Neural cell (in vitro differentiated cells): Measurements from ENCODE around the gene PLEKHA7. TPM values are rescaled to one million over a fixed set of nuclear protein-coding genes. Genes with fewer than 3 reads are reported as not detected.
"Not testable (repeated sequence)": the region's sequence is repeated elsewhere in the genome, so short reads cannot be mapped to it uniquely, and the experiment has no call there.

Source experiments
- H2AFZ ChIP-seq: fragments of 200-600, 300-800 bp; sonication (generic), shearing (Covaris generic); 2 replicates; pipeline ENCODE4 v1.6.0; 2014; ENCODE audit warnings: low read depth, mild to moderate bottlenecking, antibody characterized with exemption, low read length, moderate library complexity
- H3F3A ChIP-seq: fragments of 200-600 bp; shearing (Covaris generic); 2 replicates; pipeline ENCODE4 v1.6.1; 2016; ENCODE audit warnings: mild to moderate bottlenecking, moderate library complexity, mixed read lengths, antibody characterized with exemption, low read length; ENCODE audit not compliant: insufficient read depth, poor library complexity, severe bottlenecking
- H3K27ac ChIP-seq: fragments of 200-600, 300-800 bp; sonication (generic), shearing (Covaris generic); 2 replicates; pipeline ENCODE4 v1.5.1; 2014; ENCODE audit warnings: mild to moderate bottlenecking, low read length, moderate library complexity
- H3K27me3 ChIP-seq: fragments of 300-800, 200-600 bp; sonication (generic), shearing (Covaris generic); 2 replicates; pipeline ENCODE4 v1.6.0; 2014; ENCODE audit warnings: mild to moderate bottlenecking, low read depth, low read length, moderate library complexity; ENCODE audit not compliant: insufficient read depth
- H3K36me3 ChIP-seq: fragments of 300-800, 200-600 bp; sonication (generic), shearing (Covaris generic); 2 replicates; pipeline ENCODE4 v1.5.1; 2014; ENCODE audit warnings: mild to moderate bottlenecking, antibody characterized with exemption, low read length, moderate library complexity; ENCODE audit not compliant: insufficient read depth
- H3K4me2 ChIP-seq: fragments of 300-800, 200-600 bp; sonication (generic), shearing (Covaris generic); 2 replicates; pipeline ENCODE4 v1.6.0; 2014; ENCODE audit warnings: mild to moderate bottlenecking, low read length
- H3K4me3 ChIP-seq: fragments of 300-800, 200-600 bp; sonication (generic), shearing (Covaris generic); 2 replicates; pipeline ENCODE4 v1.5.1; 2014; ENCODE audit warnings: mild to moderate bottlenecking, low read length, moderate library complexity
- H3K79me2 ChIP-seq: fragments of 200-600 bp; shearing (Covaris generic); replicated peaks from 2 replicates; pipeline ENCODE4 v1.6.0; 2014; ENCODE audit warnings: mild to moderate bottlenecking, low read length, moderate library complexity; ENCODE audit not compliant: insufficient read depth
- H3K9ac ChIP-seq: fragments of 300-800, 200-600 bp; sonication (generic), shearing (Covaris generic); 2 replicates; pipeline ENCODE4 v1.6.1; 2016; ENCODE audit warnings: mild to moderate bottlenecking, low read length, mixed read lengths
- H3K9me2 ChIP-seq: fragments of 200-600 bp; shearing (Covaris generic); 2 replicates; pipeline ENCODE4 v1.6.1; 2016; ENCODE audit warnings: mild to moderate bottlenecking, low read length, mixed read lengths; ENCODE audit not compliant: insufficient read depth
- H3K9me3 ChIP-seq: fragments of 200-600, 300-800 bp; sonication (generic), shearing (Covaris generic); 2 replicates; pipeline ENCODE4 v1.6.1; 2016; ENCODE audit warnings: mild to moderate bottlenecking, mixed run types, low read length, moderate library complexity, mixed read lengths
- H4K20me1 ChIP-seq: fragments of 200-600 bp; shearing (Covaris generic); 2 replicates; pipeline ENCODE4 v1.6.1; 2016; ENCODE audit warnings: mild to moderate bottlenecking, mixed run types; ENCODE audit not compliant: insufficient read depth
- EP300 ChIP-seq: fragments of 450-650 bp; conservative IDR thresholded peaks from 2 replicates; pipeline ENCODE4 v1.6.1; 2014; ENCODE audit warnings: antibody characterized with exemption, mild to moderate bottlenecking, moderate library complexity; ENCODE audit not compliant: poor library complexity, severe bottlenecking
- EZH2 ChIP-seq: fragments of 200-600, 300-800 bp; shearing (Covaris generic), sonication (generic); IDR thresholded peaks from 2 replicates; pipeline ENCODE4 v1.6.1; 2014; ENCODE audit warnings: antibody characterized with exemption, low read length, borderline replicate concordance, mild to moderate bottlenecking; ENCODE audit not compliant: insufficient read depth, poor library complexity, severe bottlenecking
- MXI1 ChIP-seq: fragments of 450-650 bp; conservative IDR thresholded peaks from 2 replicates; pipeline ENCODE4 v1.6.1; 2014; ENCODE audit warnings: antibody characterized with exemption, mild to moderate bottlenecking; ENCODE audit not compliant: poor library complexity, severe bottlenecking
- POLR2AphosphoS5 ChIP-seq: IDR thresholded peaks from 2 replicates; pipeline ENCODE4 v1.6.1; 2012
- RAD21 ChIP-seq: fragments of 450-650 bp; conservative IDR thresholded peaks from 2 replicates; pipeline ENCODE4 v1.6.1; 2014; ENCODE audit warnings: antibody characterized with exemption, mild to moderate bottlenecking, moderate library complexity
- SMC3 ChIP-seq: fragments of 450-650 bp; conservative IDR thresholded peaks from 2 replicates; pipeline ENCODE4 v1.6.1; 2014; ENCODE audit warnings: antibody characterized with exemption, mild to moderate bottlenecking, moderate library complexity; ENCODE audit not compliant: poor library complexity
- TAF1 ChIP-seq: IDR thresholded peaks from 2 replicates; pipeline ENCODE4 v1.6.1; 2012; ENCODE audit warnings: low read depth
- polyA plus RNA-seq: library from polyadenylated mRNA; depleted of rRNA; stranded (reverse); fragments of >200 nt; gene quantifications from 2 replicates; pipeline ENCODE4 v1.2.3, GENCODE V29; 2014
- TF ChIP-seq, protein P1 (sequence below): fragments of 450-650 bp; IDR thresholded peaks from 2 replicates; pipeline ENCODE4 v1.5.1; 2014; ENCODE audit warnings: antibody characterized with exemption, mild to moderate bottlenecking, moderate library complexity; ENCODE audit not compliant: poor library complexity, severe bottlenecking
- TF ChIP-seq, protein P2 (sequence below): IDR thresholded peaks from 2 replicates; pipeline ENCODE4 v1.6.1; 2012; ENCODE audit warnings: borderline replicate concordance

The PLEKHA7 gene
- polyA plus RNA-seq, 1 donor from 2014 or later = 45.7 TPM

DNA sequence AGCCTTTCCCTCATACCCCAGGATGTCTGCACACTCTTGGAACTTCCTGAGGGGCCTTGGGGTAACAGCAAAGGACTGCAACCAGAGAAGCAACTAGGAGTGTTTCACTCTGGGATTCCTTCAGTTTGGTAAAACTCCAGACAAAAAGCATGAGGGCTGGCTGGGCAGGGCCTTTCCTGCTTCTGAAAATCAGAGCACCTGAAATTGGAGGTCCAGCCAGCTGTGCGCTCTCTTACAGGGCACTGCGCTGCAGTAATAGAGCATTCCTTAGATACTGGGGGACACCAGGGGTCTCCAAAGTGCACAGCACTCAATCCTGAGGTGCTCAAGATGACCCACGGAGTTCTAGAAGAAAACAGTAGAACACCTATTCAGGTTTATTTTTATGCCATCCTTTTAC lies 49.7 kb downstream of the PLEKHA7 start:
- H3K27ac ChIP-seq = no peak overlapping the region
- no peak overlapping the region for H3K4me3 ChIP-seq
- no peaks in the 10 kb centered on the region for H3K79me2 ChIP-seq
- no peaks in the 10 kb centered on the region for H3K9me3 ChIP-seq
- no peaks in the 10 kb centered on the region for H3K36me3 ChIP-seq
- no peak overlapping the region for H3K4me2 ChIP-seq
- TF ChIP-seq SMC3 (no peak), POLR2AphosphoS5 (no peak), MXI1 (no peak), TAF1 (no peak), EP300 (no peak), EZH2 (no peak), RAD21 (no peak)
- TF ChIP-seq, protein P1, sequence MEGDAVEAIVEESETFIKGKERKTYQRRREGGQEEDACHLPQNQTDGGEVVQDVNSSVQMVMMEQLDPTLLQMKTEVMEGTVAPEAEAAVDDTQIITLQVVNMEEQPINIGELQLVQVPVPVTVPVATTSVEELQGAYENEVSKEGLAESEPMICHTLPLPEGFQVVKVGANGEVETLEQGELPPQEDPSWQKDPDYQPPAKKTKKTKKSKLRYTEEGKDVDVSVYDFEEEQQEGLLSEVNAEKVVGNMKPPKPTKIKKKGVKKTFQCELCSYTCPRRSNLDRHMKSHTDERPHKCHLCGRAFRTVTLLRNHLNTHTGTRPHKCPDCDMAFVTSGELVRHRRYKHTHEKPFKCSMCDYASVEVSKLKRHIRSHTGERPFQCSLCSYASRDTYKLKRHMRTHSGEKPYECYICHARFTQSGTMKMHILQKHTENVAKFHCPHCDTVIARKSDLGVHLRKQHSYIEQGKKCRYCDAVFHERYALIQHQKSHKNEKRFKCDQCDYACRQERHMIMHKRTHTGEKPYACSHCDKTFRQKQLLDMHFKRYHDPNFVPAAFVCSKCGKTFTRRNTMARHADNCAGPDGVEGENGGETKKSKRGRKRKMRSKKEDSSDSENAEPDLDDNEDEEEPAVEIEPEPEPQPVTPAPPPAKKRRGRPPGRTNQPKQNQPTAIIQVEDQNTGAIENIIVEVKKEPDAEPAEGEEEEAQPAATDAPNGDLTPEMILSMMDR = no peak
- TF ChIP-seq, protein P2, sequence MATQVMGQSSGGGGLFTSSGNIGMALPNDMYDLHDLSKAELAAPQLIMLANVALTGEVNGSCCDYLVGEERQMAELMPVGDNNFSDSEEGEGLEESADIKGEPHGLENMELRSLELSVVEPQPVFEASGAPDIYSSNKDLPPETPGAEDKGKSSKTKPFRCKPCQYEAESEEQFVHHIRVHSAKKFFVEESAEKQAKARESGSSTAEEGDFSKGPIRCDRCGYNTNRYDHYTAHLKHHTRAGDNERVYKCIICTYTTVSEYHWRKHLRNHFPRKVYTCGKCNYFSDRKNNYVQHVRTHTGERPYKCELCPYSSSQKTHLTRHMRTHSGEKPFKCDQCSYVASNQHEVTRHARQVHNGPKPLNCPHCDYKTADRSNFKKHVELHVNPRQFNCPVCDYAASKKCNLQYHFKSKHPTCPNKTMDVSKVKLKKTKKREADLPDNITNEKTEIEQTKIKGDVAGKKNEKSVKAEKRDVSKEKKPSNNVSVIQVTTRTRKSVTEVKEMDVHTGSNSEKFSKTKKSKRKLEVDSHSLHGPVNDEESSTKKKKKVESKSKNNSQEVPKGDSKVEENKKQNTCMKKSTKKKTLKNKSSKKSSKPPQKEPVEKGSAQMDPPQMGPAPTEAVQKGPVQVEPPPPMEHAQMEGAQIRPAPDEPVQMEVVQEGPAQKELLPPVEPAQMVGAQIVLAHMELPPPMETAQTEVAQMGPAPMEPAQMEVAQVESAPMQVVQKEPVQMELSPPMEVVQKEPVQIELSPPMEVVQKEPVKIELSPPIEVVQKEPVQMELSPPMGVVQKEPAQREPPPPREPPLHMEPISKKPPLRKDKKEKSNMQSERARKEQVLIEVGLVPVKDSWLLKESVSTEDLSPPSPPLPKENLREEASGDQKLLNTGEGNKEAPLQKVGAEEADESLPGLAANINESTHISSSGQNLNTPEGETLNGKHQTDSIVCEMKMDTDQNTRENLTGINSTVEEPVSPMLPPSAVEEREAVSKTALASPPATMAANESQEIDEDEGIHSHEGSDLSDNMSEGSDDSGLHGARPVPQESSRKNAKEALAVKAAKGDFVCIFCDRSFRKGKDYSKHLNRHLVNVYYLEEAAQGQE = no peak
- no peaks in the 10 kb centered on the region for H4K20me1 ChIP-seq
- H3K9me2 ChIP-seq = no peaks in the 10 kb centered on the region
- H2AFZ ChIP-seq = no peak overlapping the region
- H3K27me3 ChIP-seq = no peaks in the 10 kb centered on the region
- no peak overlapping the region for H3K9ac ChIP-seq
- H3F3A ChIP-seq = no peaks in the 10 kb centered on the region

DNA sequence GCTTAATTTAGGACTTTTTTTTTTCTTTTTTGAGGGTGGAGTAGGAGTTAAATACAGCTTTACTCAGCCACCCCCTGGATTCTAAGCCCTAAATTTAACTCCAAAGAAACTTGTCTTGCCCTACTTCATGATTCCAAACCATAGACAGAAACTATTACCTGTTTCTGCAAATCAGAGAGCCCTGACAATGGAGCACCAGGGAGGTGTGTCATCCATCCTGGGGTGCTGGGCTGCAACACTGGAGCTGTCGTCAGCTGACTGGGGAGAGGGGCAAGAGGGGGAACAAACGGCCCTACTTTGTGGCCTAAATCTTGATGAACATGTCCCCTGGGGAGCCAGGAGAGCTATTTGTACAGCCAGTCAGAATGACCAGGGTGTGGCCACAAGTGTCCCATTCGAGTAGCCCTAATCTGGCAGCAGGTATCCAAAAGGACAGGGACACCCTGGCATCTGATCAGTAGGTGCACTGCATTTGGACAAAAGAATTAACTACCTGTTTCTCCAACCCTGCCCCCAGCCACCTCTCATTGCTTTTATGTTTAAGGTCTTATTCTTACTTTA lies 50.8 kb downstream of the PLEKHA7 start:
- TF ChIP-seq POLR2AphosphoS5 (no peak), SMC3 (no peak), MXI1 (no peak), EZH2 (no peak), RAD21 (no peak), TAF1 (no peak), EP300 (no peak)
- TF ChIP-seq, protein P1 = no peak
- TF ChIP-seq, protein P2 = no peak
- H2AFZ ChIP-seq = no peak overlapping the region
- H4K20me1 ChIP-seq = no peaks in the 10 kb centered on the region
- H3K36me3 ChIP-seq = no peaks in the 10 kb centered on the region
- H3K4me2 ChIP-seq = no peak overlapping the region
- no peaks in the 10 kb centered on the region for H3K9me2 ChIP-seq
- H3K27me3 ChIP-seq = no peaks in the 10 kb centered on the region
- H3K9me3 ChIP-seq = no peaks in the 10 kb centered on the region
- no peak overlapping the region for H3K4me3 ChIP-seq
- H3F3A ChIP-seq = no peaks in the 10 kb centered on the region
- no peaks in the 10 kb centered on the region for H3K79me2 ChIP-seq
- H3K9ac ChIP-seq = no peak overlapping the region
- no peak overlapping the region for H3K27ac ChIP-seq

DNA sequence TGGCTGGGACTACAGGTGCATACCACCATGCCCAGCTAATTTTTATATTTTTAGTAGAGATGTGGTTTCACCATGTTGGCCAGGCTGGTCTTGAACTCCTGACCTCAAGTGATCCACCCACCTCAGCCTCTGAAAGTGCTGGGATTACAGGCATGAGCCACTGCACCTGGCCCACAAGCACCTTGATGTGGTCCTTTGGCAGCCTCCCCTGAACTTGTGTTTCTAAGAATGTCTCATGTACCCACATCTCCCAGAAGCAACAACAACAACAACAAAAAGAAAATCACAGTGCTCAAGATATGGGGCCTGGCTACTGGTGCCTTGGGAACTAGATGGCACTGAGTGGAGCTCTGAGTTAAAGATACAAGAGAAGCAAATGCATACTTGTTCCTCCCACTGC lies 51.6 kb downstream of the PLEKHA7 start:
- not testable (repeated sequence) for H3K4me2 ChIP-seq, H4K20me1 ChIP-seq, H3K27ac ChIP-seq, H3K9ac ChIP-seq, H3K9me2 ChIP-seq, H3F3A ChIP-seq, H3K4me3 ChIP-seq, H3K9me3 ChIP-seq, H3K27me3 ChIP-seq, H3K36me3 ChIP-seq, H3K79me2 ChIP-seq, H2AFZ ChIP-seq
